GM21786 (cell line): Measurements from ENCODE around the gene CPNE6.

Source experiments
- ATAC-seq: cut with Tn5 transposase; IDR thresholded peaks from one replicate; pipeline ENCODE4 v1.9.1; 2021; ENCODE audit not compliant: unreplicated experiment

CPNE6 gene

GRCh38 chr14:24068711-24069410 is 2.5 kb upstream of the CPNE6 start:
- ATAC-seq: no peak

GRCh38 chr14:24069411-24069735 is 2.0 kb upstream of the CPNE6 start:
- ATAC-seq: no peak

GRCh38 chr14:24070285-24071143 is 848 bp upstream of the CPNE6 start:
- ATAC-seq: no peak

- ATAC-seq: no peak
Observed at GRCh38 chr14:24071836-24072430, 571 bp downstream of the CPNE6 start.

DNA sequence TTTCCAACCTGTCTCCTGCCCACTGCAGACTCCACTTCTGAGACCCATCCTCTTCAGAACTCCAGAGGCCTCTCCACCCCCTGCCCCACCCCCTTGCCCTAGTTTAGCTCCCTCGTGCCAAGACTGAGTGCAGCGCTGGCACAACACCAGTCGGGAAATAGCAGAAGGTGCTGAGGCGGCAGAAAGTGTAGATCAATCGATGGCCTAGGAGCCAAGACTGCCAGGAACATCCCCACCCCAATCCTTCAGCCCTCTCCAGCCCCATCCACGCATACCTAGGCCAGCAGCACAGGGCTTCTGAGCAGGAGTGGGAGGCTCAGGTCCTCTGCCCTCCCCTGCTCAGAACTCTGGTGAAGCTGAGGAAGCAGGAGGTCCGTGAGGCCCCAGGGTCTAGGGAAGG is 1.1 kb downstream of the CPNE6 start:
- no peak for ATAC-seq

DNA sequence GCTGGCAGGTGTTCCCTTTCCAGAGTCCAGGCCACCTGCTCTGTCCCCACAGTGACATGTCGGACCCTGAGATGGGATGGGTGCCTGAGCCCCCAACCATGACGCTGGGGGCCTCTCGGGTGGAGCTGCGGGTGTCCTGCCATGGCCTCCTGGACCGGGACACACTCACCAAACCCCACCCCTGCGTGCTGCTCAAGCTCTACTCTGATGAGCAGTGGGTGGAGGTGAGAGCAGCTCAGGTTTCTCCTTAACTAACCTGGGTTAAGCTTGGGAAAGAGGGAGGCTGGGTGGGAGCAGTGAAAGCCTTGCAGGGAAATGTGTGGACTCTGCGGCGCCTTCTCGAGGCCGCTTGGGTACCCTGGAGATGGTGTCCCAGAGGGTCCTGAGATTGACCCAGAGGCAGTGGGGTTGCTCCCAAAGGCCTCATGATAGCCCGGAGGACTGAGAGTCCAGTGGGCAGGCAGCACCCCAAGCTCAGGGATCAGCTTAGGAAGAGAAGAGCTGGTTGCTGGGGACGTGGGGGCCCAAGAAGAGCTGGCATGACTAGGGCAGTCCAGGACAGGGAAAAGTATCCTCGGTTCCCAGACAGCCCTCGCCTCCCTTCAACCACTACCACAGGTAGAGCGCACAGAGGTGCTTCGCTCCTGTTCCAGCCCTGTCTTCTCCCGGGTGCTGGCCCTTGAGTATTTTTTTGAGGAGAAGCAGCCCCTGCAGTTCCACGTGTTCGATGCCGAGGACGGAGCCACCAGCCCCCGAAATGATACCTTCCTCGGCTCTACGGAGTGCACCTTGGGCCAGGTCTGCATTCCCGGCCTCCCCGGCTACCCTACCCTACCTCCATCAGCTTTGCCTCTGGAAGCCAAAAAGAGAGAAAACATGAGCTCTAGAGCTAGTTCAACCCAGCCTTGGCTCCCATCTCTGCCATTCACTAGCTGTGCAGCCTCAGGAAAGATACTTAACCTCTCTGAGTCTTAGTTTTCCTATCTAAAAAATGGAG is 1.8 kb downstream of the CPNE6 start:
- ATAC-seq: no peak

GRCh38 chr14:24074625-24075484 is 3.5 kb downstream of the CPNE6 start:
- ATAC-seq: no peak

DNA sequence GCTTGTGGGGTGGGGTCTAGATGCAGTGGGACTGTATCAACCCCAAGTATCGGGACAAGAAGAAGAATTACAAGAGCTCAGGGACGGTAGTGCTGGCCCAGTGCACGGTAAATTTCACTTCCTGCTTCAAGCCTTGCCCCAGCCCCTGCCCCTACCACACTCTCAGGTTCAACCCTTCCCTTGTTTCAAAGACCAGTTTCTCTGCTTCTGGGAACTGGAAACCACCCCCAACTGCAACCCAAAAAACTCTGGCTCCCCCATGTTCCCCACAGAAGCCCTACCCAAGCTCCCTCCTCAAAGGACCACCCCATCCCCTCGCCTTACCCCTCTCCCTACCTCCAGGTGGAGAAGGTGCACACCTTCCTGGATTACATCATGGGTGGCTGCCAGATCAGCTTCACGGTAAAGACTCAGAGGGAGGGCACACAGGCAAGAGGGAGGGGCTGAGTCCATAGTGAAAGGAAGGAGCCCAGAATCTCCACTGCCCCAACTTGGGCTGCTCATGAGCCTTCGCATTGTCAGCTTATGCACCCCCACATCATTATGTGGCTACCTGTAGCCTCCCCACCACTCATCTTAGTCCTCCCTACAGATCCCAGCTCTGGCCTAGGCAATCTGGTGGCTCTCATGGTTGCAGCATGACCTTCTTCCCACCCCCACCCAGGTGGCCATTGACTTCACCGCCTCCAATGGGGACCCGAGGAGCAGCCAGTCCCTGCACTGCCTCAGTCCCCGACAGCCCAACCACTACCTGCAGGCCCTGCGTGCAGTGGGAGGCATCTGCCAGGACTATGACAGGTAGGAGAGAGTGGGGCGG is 4.3 kb downstream of the CPNE6 start:
- ATAC-seq: peak; percentile 55

GRCh38 chr14:24076302-24076601 is 4.9 kb downstream of the CPNE6 start:
- ATAC-seq: no peak

DNA sequence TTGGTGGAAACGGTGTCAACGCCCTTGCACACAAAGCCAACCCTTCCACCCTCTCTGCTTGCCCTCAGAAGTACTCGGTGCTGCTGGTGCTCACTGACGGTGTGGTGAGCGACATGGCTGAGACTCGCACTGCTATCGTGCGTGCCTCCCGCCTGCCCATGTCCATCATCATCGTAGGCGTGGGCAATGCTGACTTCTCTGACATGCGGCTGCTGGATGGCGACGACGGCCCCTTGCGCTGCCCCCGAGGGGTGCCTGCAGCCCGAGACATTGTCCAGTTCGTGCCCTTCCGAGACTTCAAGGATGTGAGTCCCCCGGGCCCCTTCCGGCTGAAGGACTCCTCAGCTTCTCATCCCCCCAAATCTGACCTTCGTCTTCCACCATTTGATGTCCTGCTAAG is 5.7 kb downstream of the CPNE6 start:
- ATAC-seq: no peak

- ATAC-seq: no peak
Observed at GRCh38 chr14:24078146-24078545, 6.8 kb downstream of the CPNE6 start.

DNA sequence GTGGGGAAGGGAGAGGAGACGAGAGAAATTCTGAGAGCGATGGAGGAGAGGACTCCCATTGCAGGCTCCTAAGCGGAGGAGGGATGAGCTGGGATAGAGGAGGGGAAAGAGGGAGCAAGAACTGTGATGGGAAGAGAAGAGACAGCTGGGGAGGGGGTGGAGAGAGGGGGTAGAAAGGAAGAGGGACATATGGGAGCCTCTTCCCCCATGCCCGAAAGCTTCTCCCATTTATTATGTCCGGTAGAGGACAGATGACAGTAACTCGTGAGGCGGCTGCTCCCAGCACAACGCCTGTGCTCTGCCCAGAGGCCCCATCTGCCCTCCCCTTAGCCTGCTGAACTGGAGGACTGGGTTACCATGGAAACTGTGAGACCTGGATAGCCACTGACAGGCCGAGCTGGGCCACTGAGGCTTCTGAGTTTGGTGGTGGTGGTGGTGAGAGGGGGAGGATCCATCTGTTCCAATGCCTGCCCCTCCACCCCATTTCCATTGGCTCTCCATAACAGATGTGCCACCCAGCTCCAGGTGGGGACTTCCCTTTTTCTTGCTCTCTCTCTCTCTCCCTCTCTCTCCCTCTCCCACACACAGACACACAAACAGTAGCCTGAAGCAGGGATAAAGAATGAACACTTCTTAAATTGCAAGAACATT is 8.3 kb downstream of the CPNE6 start:
- no peak for ATAC-seq

DNA sequence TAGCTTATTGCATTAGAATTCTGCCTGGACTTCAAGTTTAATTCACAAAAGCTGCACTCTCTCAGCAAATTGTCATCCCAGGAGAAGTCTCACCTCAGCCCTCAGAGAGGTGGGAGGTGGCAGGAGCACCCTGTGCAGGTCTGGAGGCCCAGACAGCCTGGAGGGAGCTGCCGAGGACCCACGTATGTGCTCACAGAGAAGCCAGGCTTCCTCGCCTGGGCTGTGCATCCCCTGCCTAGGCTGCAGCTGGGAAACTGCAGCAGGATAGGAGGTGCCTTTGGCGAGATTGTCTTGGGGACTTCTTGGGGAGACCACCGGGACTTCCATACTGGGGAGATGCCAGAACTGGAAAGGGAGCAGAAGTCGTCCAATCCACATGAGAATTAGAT is 8.8 kb downstream of the CPNE6 start:
- no peak for ATAC-seq

GRCh38 chr14:24080888-24081738 is 9.8 kb downstream of the CPNE6 start:
- ATAC-seq: peak; percentile 87

- no peak for ATAC-seq
Observed at GRCh38 chr14:24081739-24082211, 10.4 kb downstream of the CPNE6 start.

DNA sequence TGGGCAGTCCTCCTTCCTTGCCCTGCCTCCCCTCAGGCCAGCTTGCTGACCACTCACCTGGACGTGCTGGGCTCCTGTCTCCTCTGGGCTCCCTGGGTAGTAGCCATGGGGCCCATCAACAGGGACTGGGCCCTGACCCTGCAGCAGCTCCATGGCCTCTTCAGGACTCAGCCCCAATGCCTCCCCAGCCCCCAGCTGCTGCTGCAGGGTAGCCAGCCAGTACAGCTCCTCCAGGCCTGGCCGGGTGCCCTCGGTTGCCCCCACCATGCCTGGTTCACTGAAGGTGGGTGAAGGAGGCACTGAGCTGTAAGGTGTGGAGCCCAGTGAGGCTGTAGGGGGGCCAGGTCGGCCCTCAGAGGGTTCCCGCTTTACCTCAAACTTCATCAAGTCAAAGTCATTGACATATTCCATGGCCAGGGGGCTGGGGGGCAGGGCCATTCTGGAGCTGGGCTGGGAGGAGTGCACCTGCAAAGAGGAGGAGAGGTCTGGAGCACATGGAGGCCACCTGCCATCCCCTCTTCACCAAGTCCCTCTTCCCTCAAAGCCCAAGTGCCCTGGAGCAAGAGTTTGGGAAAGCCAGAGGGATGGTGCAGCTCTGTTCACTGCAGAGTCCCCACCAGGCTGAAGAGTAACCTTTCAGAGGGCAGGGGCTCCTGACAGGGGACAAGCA is 11.2 kb downstream of the CPNE6 start:
- ATAC-seq: no peak

DNA sequence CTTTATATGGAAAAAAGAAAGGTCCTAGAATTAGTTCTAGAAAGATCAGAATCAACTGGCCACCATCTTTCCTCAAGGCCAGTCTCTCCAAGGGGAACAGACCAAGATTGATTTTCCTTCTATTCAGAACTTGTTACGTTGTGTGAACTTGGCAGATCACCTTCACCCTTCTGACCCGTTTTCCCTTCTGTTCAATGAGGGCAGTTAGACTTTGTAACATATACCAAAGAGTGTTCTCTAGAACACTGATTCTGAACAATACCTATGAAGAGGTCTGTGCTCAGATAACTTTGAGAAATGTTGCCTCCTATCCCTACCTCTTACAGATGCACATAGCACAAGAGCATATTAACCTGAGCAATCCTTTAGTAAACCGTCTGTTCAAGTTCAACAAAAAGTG is 12.1 kb downstream of the CPNE6 start:
- no peak for ATAC-seq
